WTC11 (cell line): ENCODE results near the gene POLR2E. TPM values are rescaled to one million over a fixed set of nuclear protein-coding genes. Genes with fewer than 3 reads are reported as not detected.

Source experiments
- ATAC-seq: fragments of 200-7000 bp; cut with Tn5 transposase; 2 replicates; pipeline ENCODE4 v1.10.0; 2021; ENCODE audit warnings: mild to moderate bottlenecking, moderate library complexity
- CTCF ChIA-PET: fragments of 300-600 bp; sonication (Branson Sonifier 250); formaldehyde crosslinking; loops from one replicate; lab custom pipeline; 2021; ENCODE audit warnings: antibody characterized with exemption; lab: Charles Lee
- POLR2A ChIA-PET: fragments of 350-600 bp; sonication (Branson Sonifier 250); formaldehyde crosslinking; loops from one replicate; lab custom pipeline; 2021; ENCODE audit warnings: antibody characterized with exemption; lab: Charles Lee
- DNase-seq: peaks from one replicate; pipeline ENCODE4 v3.0.0; 2021; ENCODE audit warnings: low spot score
- H3K27ac Mint-ChIP-seq: 2 replicates; pipeline ENCODE4 v1.8.0; 2021; ENCODE audit warnings: mixed read lengths
- H3K27me3 Mint-ChIP-seq: 2 replicates; pipeline ENCODE4 v1.8.0; 2021; ENCODE audit warnings: low read depth, mild to moderate bottlenecking, moderate library complexity, mixed read lengths
- H3K36me3 Mint-ChIP-seq: 2 replicates; pipeline ENCODE4 v1.8.0; 2021; ENCODE audit warnings: mixed read lengths
- H3K4me1 Mint-ChIP-seq: 2 replicates; pipeline ENCODE4 v1.8.0; 2022; ENCODE audit warnings: mixed read lengths
- H3K4me3 Mint-ChIP-seq: 2 replicates; pipeline ENCODE4 v1.8.0; 2021; ENCODE audit warnings: mild to moderate bottlenecking, moderate library complexity, mixed read lengths
- H3K9me3 Mint-ChIP-seq: 2 replicates; pipeline ENCODE4 v1.8.0; 2021; ENCODE audit warnings: mixed read lengths
- ATF1 ChIP-seq: sonication (generic); formaldehyde crosslinking; IDR thresholded peaks from 2 replicates; pipeline ENCODE4 v1.8.1; 2023; ENCODE audit warnings: mild to moderate bottlenecking, moderate library complexity, missing genetic modification reagents
- E2F4 ChIP-seq: sonication (generic); formaldehyde crosslinking; IDR thresholded peaks from 2 replicates; pipeline ENCODE4 v1.8.1; 2022; ENCODE audit warnings: low read depth, mild to moderate bottlenecking, moderate library complexity, missing genetic modification reagents, borderline replicate concordance
- ESRRA ChIP-seq: sonication (generic); formaldehyde crosslinking; IDR thresholded peaks from 2 replicates; pipeline ENCODE4 v1.8.1; 2022; ENCODE audit warnings: mild to moderate bottlenecking, missing genetic modification reagents, borderline replicate concordance
- ETV6 ChIP-seq: sonication (generic); formaldehyde crosslinking; IDR thresholded peaks from 2 replicates; pipeline ENCODE4 v1.8.1; 2022; ENCODE audit warnings: mild to moderate bottlenecking, missing genetic modification reagents
- JAZF1 ChIP-seq: fragments of 250-450 bp; sonication (Bioruptor Pico); IDR thresholded peaks from 2 replicates; pipeline ENCODE4 v1.9.0; 2021; ENCODE audit warnings: moderate library complexity, mild to moderate bottlenecking, inconsistent platforms
- MXD4 ChIP-seq: fragments of 250-450 bp; sonication (Bioruptor Pico); IDR thresholded peaks from 2 replicates; pipeline ENCODE4 v1.8.0; 2021; ENCODE audit warnings: mild to moderate bottlenecking, moderate library complexity, borderline replicate concordance
- NR1H2 ChIP-seq: sonication (generic); formaldehyde crosslinking; IDR thresholded peaks from 2 replicates; pipeline ENCODE4 v1.9.0; 2021; ENCODE audit warnings: mild to moderate bottlenecking, moderate library complexity, missing genetic modification reagents
- ZBTB43 ChIP-seq: sonication (generic); formaldehyde crosslinking; IDR thresholded peaks from 2 replicates; pipeline ENCODE4 v1.8.1; 2023; ENCODE audit warnings: mild to moderate bottlenecking, missing genetic modification reagents
- ZNF512 ChIP-seq: sonication (generic); formaldehyde crosslinking; IDR thresholded peaks from 2 replicates; pipeline ENCODE4 v1.8.1; 2022; ENCODE audit warnings: missing genetic modification reagents, borderline replicate concordance
- ZNF671 ChIP-seq: fragments of 250-450 bp; sonication (Bioruptor Pico); IDR thresholded peaks from 2 replicates; pipeline ENCODE4 v1.8.0; 2021; ENCODE audit warnings: mild to moderate bottlenecking
- ZSCAN18 ChIP-seq: fragments of 250-450 bp; sonication (Bioruptor Pico); IDR thresholded peaks from 2 replicates; pipeline ENCODE4 v2.1.2; 2022; ENCODE audit warnings: mild to moderate bottlenecking, moderate library complexity
- total RNA-seq: library from RNA; stranded (reverse); gene quantifications from 3 replicates; pipeline ENCODE4 v1.2.3, GENCODE V29; 2021
- TF ChIP-seq, protein P1 (sequence below): sonication (generic); formaldehyde crosslinking; IDR thresholded peaks from 2 replicates; pipeline ENCODE4 v1.8.0; 2023; ENCODE audit warnings: missing genetic modification reagents
- TF ChIP-seq, protein P2 (sequence below): sonication (generic); formaldehyde crosslinking; conservative IDR thresholded peaks from 2 replicates; pipeline ENCODE4 v1.8.1; 2023; ENCODE audit warnings: mild to moderate bottlenecking, low read depth, missing genetic modification reagents, moderate library complexity
- TF ChIP-seq, protein P3 (sequence below): sonication (generic); formaldehyde crosslinking; IDR thresholded peaks from 2 replicates; pipeline ENCODE4 v1.8.1; 2023; ENCODE audit warnings: mild to moderate bottlenecking, missing genetic modification reagents, borderline replicate concordance
- TF ChIP-seq, protein P4 (sequence below): sonication (generic); formaldehyde crosslinking; IDR thresholded peaks from 2 replicates; pipeline ENCODE4 v1.8.1; 2023; ENCODE audit warnings: mild to moderate bottlenecking, missing genetic modification reagents, moderate library complexity

POLR2E gene
- total RNA-seq, 1 experiment from 2014 or later: 275 TPM

DNA sequence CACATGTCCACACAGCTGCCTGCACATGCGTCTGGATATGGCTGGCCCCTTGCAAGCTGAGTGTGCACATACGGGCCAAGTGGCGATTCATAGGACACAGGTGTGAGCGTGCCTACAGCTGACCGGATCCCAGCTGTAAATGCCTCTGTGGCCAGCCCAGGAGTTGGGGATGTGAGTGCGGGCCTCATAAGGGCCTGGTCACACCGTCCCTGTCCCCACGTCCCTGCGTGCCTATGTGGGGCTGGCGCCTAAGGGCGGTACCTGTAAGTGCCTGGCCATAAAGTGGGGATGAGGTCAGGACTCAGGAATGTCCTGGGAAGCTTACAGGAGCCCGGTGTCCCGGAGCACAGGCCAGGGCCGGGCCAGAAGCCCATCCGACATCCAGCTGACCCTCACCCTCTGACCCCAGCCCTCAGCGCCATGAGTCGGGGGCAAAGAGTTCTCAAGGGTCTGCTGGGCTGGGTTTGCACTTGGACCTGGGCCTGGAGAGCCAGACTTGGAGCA is 29.5 kb downstream of the POLR2E start (continued):
- TF ChIP-seq ZBTB43 (CRISPR knock-in tag) (no peak), ZSCAN18 (no peak), MXD4 (CRISPR knock-in tag) (no peak)

DNA sequence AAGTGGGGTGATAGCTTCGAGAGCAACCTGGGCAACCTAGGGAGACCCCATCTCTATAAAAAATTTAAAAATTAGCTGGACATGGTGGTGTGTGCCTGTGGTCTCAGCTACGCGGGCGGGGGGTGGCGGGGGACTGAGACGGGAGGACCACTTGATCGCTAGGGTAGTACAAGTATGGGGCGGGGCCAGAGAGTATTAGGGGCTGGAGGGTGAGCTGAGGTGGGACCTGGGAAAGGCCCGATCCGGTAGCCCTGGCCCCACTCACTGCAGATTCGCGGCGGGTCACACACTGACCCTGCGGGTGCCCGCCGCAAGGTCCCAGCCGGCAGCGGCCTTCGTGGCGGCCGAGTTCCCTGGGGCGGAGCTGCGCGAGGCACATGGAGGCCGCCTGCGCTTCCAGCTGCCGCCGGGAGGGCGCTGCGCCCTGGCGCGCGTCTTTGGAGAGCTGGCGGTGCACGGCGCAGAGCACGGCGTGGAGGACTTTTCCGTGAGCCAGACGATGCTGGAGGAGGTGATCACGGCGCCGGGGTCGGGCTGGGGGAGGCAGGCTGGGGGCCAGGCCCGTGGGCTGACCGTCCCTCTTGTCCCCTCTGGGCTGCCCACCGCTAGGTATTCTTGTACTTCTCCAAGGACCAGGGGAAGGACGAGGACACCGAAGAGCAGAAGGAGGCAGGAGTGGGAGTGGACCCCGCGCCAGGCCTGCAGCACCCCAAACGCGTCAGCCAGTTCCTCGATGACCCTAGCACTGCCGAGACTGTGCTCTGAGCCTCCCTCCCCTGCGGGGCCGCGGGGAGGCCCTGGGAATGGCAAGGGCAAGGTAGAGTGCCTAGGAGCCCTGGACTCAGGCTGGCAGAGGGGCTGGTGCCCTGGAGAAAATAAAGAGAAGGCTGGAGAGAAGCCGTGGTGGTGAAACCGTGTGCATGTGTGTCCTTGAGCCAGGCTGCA is 30.2 kb downstream of the POLR2E start:
- ATAC-seq (peak; percentile 61), DNase-seq (peak; percentile 80)
- Mint-ChIP-seq H3K27me3 (peaks cover 26% of the 10 kb centered on the region), H3K27ac (no peak overlapping the region; the same call in 1 of the 2 replicates), H3K9me3 (no peaks in the 10 kb centered on the region), H3K4me3 (peak overlapping the region; percentile 65), H3K36me3 (no peaks in the 10 kb centered on the region), H3K4me1 (peaks cover 17% of the 10 kb centered on the region)
- ChIA-PET CTCF (interaction anchor here (0.6 to 7.5 kb wide), 30 partner anchors 9 to 204 kb away, joined by 3 to 109 read pairs (median 6); partner anchors contain the start of genes ABCA7, ATP5F1D, CIRBP and CNN2), POLR2A (interaction anchor here (0.5 to 2.1 kb wide), 12 partner anchors 11 to 275 kb away, joined by 3 to 9 read pairs (median 4); partner anchors contain the start of genes ABCA7, CIRBP and CNN2)
- TF ChIP-seq NR1H2 (CRISPR knock-in tag) (no peak), JAZF1 (no peak), ZNF512 (CRISPR knock-in tag) (no peak), ZNF671 (CRISPR knock-in tag) (no peak), ETV6 (CRISPR knock-in tag) (peak; percentile 75; the same call in 1 of the 2 replicates), ESRRA (CRISPR knock-in tag) (peak; percentile 72; the same call in 1 of the 2 replicates), ATF1 (CRISPR knock-in tag) (peak; percentile 61; the same call in 1 of the 2 replicates), E2F4 (no peak)
- TF ChIP-seq, protein P1, sequence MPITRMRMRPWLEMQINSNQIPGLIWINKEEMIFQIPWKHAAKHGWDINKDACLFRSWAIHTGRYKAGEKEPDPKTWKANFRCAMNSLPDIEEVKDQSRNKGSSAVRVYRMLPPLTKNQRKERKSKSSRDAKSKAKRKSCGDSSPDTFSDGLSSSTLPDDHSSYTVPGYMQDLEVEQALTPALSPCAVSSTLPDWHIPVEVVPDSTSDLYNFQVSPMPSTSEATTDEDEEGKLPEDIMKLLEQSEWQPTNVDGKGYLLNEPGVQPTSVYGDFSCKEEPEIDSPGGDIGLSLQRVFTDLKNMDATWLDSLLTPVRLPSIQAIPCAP (CRISPR knock-in tag): peak; percentile 70; the same call in 1 of the 2 replicates
- TF ChIP-seq, protein P2, sequence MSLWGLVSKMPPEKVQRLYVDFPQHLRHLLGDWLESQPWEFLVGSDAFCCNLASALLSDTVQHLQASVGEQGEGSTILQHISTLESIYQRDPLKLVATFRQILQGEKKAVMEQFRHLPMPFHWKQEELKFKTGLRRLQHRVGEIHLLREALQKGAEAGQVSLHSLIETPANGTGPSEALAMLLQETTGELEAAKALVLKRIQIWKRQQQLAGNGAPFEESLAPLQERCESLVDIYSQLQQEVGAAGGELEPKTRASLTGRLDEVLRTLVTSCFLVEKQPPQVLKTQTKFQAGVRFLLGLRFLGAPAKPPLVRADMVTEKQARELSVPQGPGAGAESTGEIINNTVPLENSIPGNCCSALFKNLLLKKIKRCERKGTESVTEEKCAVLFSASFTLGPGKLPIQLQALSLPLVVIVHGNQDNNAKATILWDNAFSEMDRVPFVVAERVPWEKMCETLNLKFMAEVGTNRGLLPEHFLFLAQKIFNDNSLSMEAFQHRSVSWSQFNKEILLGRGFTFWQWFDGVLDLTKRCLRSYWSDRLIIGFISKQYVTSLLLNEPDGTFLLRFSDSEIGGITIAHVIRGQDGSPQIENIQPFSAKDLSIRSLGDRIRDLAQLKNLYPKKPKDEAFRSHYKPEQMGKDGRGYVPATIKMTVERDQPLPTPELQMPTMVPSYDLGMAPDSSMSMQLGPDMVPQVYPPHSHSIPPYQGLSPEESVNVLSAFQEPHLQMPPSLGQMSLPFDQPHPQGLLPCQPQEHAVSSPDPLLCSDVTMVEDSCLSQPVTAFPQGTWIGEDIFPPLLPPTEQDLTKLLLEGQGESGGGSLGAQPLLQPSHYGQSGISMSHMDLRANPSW (CRISPR knock-in tag): peak; percentile 31; the same call in 1 of the 2 replicates
- TF ChIP-seq, protein P3, sequence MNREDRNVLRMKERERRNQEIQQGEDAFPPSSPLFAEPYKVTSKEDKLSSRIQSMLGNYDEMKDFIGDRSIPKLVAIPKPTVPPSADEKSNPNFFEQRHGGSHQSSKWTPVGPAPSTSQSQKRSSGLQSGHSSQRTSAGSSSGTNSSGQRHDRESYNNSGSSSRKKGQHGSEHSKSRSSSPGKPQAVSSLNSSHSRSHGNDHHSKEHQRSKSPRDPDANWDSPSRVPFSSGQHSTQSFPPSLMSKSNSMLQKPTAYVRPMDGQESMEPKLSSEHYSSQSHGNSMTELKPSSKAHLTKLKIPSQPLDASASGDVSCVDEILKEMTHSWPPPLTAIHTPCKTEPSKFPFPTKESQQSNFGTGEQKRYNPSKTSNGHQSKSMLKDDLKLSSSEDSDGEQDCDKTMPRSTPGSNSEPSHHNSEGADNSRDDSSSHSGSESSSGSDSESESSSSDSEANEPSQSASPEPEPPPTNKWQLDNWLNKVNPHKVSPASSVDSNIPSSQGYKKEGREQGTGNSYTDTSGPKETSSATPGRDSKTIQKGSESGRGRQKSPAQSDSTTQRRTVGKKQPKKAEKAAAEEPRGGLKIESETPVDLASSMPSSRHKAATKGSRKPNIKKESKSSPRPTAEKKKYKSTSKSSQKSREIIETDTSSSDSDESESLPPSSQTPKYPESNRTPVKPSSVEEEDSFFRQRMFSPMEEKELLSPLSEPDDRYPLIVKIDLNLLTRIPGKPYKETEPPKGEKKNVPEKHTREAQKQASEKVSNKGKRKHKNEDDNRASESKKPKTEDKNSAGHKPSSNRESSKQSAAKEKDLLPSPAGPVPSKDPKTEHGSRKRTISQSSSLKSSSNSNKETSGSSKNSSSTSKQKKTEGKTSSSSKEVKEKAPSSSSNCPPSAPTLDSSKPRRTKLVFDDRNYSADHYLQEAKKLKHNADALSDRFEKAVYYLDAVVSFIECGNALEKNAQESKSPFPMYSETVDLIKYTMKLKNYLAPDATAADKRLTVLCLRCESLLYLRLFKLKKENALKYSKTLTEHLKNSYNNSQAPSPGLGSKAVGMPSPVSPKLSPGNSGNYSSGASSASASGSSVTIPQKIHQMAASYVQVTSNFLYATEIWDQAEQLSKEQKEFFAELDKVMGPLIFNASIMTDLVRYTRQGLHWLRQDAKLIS (CRISPR knock-in tag): no peak
- TF ChIP-seq, protein P4, sequence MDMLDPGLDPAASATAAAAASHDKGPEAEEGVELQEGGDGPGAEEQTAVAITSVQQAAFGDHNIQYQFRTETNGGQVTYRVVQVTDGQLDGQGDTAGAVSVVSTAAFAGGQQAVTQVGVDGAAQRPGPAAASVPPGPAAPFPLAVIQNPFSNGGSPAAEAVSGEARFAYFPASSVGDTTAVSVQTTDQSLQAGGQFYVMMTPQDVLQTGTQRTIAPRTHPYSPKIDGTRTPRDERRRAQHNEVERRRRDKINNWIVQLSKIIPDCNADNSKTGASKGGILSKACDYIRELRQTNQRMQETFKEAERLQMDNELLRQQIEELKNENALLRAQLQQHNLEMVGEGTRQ (CRISPR knock-in tag): peak; percentile 33; the same call in 1 of the 2 replicates
